Activated CD8-positive, alpha-beta memory T cell treated with anti-CD3 and anti-CD28 coated beads for 36 hours (primary cell): ENCODE measurements around the gene SEMA3D. TPM values are rescaled to one million over a fixed set of nuclear protein-coding genes. Genes with fewer than 3 reads are reported as not detected.

Experiments used
- CTCF ChIA-PET: fragments of 350-600 bp; sonication (Branson Sonifier 250); formaldehyde crosslinking; loops from one replicate; lab custom pipeline; 2021; ENCODE audit warnings: antibody characterized with exemption; lab: Charles Lee
- POLR2A ChIA-PET: fragments of 350-600 bp; sonication (Branson Sonifier 250); formaldehyde crosslinking; loops from one replicate; lab custom pipeline; 2021; ENCODE audit warnings: antibody characterized with exemption; lab: Charles Lee
- total RNA-seq, 2 experiments: library from RNA; stranded (reverse); gene quantifications; one replicate each; pipeline ENCODE4 v1.2.3, GENCODE V29; 2021

Gene SEMA3D
- total RNA-seq, 2 experiments from 2014 or later: not detected

DNA sequence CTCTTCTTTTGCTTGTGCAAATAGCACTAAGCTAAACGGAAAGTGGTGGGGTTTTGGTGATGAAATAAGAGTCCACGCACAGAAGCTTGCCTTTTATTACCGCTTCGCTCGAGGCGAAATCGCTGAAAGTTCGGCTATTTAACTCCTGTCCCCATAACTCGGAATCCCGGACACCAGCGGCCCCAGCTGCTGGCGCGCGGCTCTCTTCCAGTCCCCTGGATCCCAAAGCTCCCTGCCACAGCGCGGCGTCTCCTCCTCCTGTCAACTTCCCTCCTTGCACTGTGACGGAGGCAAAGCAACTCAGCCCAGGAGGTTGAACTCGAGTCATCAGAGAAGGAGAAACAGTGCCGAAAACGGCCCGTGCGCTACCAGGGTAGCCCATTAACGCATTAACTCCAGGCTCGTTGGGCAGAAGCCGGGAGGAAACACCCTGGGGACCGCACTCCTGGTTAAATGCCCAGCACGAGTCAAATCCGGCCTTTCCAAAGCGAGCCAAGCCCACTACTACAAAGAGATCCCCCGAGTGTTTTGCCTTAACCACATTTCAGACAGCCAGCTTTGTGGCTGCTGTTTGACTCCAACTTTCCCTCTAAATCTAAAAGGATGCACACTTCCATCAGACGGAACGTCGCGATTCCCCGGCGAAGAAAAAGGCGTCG is 1.3 kb downstream of the SEMA3D start:
- ChIA-PET CTCF (no interaction called here), POLR2A (no interaction called here)

DNA sequence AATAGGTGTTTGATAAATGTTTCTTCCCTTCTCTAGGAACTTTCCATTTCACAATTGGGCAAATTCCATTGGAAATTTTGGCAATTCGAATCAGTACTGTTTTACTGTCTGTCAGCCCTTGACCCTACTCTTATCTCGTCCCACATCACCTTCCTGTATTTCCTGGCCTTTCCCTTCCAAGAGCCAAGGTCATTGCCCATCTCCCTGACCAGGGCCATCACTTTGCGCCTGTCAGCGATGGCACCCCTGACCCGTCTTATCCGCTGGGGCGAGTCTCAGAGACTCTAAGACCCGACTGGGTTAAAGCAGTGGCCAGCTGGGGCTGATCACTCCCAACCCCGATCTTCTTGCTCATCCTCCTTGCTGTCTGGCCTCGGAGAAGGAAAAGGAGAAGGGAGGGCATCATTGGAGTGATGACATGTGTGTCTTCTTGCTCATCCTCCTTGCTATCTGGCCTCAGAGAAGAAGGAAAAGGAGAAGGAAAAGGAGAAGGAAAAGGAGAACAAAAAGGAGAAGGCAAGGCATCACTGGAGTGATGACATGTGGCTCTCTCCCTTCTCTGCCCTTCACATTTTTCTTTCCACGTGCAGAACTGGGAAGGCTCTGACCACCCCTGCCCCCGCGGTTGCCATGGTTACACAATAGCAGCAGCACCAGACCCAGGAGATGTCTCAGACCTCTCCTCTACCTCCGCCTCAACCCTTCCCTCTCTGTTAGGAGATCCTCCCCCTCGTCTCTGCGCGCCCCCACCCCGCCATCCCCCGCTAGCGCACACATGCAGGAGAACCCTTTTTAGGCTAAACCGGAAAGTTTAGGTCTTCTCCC is 2.0 kb downstream of the SEMA3D start:
- ChIA-PET POLR2A (no interaction called here), CTCF (no interaction called here)

DNA sequence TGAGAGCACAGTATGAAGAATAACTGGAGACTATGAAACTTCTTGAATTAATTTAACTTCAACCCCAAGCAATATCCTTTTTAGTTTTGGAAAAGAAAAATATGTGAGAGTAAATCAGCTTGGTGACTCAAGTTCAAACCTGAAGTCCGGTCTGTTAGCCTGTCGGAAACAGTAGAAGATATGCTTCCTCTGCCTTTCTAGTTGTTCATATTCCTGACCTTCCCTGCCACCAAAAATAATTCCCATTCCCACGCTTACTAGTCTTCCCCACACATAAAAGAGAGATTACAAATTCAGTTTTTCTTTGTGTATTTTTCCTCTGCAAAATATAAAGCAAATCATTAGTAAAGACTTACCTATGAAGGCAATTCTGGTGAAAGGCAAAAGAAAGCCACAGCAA is 3.6 kb downstream of the SEMA3D start:
- POLR2A ChIA-PET: no interaction called here
- CTCF ChIA-PET: no interaction called here

DNA sequence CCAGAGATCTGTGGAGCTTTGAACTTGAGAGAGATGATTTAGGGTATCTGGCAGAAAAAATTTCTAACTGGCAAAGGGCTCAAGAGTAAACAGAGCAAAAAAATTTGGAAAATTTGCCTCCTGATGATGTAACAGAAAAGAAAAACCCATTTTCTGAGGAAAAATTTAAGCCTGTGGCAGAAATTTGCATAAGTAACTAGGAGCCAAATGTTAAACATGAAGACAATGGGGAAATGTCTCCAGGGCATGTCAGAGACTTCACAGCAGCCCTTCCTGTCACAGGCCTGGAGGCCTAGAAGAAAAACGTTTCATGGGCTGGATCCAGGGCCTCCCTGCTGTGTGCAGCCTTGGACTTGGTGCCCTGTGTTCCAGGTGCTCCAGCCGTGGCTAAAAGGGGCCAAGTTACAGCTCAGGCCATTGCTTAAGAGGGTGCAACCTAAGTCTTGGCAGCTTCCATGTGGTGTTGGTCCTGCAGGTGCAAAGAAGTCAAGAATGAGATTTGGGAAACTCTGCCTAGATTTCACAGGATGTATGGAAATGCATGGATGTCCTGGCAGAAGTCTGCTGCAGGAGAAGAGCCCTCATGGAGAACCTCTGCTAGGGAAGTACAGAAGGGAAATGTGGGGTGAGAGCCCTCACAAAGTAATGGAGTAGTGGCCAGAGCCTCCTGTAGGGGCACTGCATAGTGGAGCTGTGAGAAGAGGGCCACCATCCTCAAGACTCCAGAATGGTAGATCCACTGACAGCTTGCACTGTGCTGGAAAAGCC is 8.1 kb downstream of the SEMA3D start:
- POLR2A ChIA-PET: no interaction called here
- CTCF ChIA-PET: no interaction called here

DNA sequence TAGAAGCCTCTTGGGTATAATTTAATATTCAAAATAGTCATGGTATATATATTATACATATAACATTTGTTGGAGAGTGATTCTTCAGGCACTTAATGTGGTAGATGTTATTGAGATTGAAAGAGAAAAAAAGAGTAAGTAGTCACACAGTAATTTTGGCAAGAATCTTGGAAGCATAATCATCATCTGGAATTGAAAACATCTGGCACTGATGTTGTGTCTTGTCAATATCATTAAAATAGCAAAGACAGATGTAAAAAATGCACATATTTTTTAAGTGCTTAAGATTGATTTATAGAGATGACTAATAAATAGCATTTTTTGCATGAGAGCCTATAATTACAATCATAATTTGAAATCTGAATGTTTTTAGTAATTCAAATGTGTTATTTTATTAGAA is 9.5 kb downstream of the SEMA3D start:
- POLR2A ChIA-PET: no interaction called here
- CTCF ChIA-PET: no interaction called here

DNA sequence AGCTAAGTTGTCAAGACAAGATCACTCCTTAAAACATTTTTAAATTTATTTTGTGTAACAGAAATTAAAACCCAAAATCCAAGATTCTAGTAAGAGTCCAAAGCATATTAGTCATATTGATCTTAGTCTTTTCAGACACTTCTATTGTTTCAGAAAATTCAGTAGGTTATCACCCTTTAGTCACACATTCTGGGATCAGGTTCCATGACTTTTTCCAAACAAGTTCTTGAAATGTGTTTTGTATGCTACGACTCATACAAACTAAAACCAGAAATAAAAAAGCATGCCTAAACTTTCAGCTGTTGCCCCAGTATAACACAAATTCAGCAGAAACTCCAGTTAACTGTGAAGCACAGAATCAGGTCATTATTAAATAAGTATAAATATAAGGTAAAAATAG is 10.7 kb downstream of the SEMA3D start:
- ChIA-PET CTCF (no interaction called here), POLR2A (no interaction called here)

DNA sequence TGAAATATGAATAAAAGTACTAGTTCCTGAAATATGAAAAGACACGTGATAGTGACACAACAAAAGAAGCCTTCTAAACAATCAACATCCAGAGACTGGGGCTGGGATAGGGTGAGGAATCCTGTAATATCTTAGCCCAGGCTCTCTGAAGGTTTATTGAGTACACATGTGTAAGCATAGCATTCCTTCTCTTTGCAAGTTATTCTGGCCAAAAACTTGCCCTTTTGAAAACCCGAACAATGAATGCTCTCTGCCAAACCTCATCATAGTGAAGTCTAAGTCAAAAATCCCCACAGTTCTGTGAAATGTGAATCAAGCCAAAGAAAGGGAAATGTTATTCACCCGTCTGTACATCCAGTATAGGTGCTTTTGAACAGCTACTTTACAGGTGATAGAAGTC is 11.6 kb downstream of the SEMA3D start:
- ChIA-PET CTCF (no interaction called here), POLR2A (no interaction called here)

DNA sequence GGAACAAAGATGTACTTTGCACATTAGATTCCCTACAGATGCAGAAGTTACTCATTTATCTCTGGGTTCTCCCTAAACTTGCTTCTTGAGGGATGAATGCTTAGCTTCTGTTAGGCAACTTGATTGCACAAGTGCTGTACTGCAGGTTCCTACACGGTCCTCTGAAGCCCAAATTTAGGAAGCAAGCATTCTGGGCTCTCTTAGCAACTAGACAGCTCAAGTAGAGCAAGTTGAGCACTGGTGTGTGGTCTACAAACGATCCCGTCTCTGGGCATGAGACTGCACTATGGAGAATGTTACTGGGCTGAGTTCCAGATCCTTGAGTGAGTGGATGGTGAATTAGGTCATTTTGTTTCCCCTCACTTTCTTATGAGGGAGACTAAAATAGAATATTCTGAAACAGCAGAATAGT is 14.3 kb downstream of the SEMA3D start:
- CTCF ChIA-PET: no interaction called here
- POLR2A ChIA-PET: no interaction called here

DNA sequence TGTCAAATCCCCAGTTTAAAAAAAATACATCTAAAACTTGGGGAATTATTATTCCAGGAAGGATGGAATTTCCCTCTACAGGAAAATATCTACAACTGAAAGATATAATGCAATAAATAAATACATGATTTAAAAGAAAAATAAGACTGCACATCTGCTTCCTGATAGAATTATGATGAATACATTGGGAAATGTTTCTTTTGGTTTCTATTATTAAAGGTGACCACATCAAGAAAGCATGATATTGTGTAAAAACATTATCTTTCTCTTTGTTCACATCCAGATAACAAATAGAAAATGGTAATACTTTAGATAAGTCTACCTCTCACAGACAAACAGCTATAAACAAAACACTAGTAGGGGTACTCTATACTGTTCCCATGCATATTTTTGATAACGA is 19.2 kb downstream of the SEMA3D start:
- CTCF ChIA-PET: no interaction called here

DNA sequence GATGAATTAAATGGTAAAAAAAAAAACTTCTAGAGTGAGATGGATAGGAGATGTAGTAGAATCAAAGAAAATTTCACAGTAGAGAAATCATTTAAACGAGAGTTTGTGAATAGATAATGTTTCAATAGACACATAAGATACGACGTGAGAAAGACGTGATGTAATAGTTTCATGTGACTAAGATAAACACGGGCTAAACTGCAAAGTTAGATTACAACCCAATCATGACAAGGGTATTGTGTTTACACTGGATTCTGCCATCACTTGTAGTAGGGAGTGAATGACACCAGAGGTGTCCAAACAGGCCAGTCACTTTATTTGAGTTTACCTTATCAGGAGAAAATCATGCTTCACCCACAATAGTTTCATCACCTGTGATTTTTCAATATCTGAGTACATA is 21.6 kb downstream of the SEMA3D start:
- ChIA-PET POLR2A (no interaction called here), CTCF (no interaction called here)

More for the DNA sequence above, 19.2 kb downstream of the SEMA3D start:
- POLR2A ChIA-PET: no interaction called here

DNA sequence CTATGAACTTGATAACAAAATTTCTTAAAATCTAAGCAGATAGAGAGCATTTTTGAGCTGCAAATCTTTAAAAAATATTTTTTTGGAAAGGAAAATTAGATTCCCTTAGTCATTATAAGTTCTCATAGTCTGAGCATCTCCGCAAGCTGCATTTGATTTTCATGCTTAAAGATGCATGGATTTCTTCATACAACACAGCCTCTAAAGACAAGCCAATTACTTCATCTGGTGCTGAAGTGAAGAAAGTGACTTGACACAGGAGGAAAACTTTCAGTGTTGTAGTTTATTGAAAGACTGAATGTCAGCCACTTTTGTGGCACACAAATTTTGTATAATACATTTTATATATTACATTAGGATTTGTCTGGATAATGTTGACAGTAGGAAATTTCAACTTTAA is 22.5 kb downstream of the SEMA3D start:
- ChIA-PET POLR2A (no interaction called here), CTCF (no interaction called here)

DNA sequence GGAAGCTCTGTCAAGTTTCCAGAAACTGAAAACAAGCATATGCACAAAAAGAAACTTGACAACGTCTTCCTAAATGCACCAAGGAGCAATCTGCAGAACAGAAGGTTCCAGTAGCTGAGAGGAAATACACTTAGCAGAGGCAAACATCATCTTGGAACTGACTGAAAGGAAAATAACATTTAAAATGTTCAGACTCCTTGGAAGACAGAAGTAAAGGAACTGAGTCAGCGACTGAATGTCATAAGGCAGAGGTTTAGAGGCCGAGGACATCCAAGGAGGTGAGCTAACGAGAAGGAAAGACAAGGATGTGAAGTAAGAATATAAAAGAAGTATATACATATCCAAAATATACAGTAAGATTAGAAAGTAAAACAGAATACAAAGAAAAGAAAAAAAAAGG is 24.1 kb downstream of the SEMA3D start:
- CTCF ChIA-PET: no interaction called here
- POLR2A ChIA-PET: no interaction called here

DNA sequence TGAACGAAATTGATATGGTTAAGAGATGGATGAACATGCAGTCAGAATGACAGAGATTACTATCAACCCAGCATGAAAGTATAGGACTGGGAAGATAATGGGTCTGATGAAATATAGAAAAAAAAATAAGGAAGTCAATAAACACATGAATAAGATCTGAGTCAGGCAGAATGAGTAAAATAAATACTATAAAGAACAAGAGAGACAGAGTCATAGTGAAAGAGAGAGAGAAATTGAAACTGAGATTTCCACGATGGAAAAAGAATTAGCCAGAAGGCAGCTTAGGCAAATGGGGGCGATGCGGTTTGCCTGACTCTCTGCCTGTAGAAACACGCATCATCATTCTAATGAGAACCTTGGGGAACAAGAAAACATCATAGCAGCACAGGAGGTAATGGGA is 26.6 kb downstream of the SEMA3D start:
- ChIA-PET POLR2A (interaction anchor here (0.6 kb wide), 1 partner anchor 34 kb away, joined by 6 read pairs; no protein-coding TSS in a partner anchor), CTCF (no interaction called here)

DNA sequence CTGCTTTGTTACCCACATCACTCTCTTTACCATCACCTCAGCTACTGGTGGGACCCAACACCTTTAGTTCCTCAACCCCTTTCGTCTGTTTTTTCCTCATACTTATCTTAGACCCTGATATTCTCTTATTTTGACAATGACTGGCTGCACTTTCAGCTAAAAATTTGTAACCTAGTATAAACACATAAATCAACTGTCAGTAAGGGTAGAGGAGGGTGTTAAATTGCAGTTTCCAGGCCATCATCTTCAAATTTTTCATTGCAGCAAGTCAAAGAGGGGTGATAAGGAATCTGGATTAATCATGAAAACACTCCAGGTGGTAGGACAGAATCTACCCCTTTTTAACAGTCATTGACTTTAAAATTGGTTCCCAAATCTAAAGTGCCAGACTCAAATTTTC is 27.9 kb downstream of the SEMA3D start:
- CTCF ChIA-PET: no interaction called here
- POLR2A ChIA-PET: no interaction called here

DNA sequence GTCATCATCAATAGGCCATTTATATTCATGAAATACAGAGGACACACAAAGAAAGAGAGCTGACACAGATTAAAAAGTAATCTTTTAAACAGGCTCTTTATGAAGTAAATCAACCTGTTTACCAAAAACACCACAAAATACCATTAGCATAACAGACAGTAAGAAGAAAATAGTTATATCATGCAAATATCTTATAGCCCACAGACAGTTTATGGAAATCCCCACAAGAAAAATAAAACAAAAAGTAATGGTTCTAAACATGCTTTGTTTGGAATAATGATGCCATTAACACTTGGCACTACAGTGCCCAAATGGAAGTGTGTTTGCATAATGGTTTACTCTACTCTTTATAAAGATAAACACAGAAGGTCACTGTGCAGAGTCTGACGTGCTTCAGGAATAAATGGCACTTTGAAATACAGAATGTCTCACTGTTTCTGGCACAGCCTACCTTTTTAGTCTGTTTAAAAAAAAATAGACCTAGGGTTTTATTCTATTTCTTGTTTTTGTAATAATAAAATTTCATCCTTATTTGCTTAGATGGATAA is 30.1 kb downstream of the SEMA3D start:
- POLR2A ChIA-PET: no interaction called here
- CTCF ChIA-PET: no interaction called here

DNA sequence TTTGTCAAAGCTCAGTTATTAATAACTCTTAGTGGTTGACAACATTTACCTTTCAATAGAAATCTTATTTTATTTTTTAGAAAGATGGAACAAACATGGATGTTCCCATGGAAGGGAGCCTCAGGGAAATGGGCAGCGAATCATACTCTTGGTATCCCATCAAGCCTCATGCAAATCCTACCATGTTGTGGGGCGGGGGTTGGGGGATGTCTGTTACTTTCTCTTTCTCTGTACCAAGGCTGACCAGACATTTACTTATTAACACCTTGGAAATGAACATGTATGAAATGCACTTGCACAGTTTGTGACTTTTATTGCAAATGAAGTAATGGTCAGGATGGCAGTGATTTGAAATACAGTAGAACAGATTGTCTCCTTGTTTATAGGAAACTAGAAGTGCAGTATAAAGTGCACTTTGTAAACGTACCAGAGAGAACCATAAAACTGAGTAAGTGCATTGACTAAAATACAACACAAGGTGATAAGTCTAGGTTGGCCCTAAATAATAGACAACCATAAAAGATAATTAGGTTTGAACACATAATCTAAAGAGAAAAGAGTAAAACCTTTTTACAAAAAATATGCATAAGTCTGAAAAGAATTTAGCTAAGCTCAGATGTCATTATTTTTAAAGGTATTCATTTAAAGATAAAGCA is 32.4 kb downstream of the SEMA3D start:
- POLR2A ChIA-PET: no interaction called here
- CTCF ChIA-PET: no interaction called here

DNA sequence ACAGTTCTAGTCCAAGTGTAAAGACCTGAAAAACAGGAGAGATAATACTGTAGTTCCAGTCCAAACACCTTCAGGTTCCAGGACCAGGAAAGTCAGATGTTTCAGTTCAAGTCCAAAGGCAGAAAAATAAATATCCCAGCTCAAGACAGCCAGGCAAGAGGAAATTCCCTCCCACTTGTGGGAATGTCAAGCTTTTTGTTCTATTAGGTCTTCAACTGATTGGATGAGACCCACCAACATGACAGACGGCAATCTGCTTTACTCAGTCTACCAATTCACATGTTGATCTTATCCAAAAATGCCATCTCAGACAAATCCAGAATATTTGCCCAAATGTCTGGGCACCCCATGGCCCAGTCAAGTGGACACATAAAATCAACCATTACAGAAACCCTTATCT is 33.1 kb downstream of the SEMA3D start:
- CTCF ChIA-PET: no interaction called here
- POLR2A ChIA-PET: no interaction called here

DNA sequence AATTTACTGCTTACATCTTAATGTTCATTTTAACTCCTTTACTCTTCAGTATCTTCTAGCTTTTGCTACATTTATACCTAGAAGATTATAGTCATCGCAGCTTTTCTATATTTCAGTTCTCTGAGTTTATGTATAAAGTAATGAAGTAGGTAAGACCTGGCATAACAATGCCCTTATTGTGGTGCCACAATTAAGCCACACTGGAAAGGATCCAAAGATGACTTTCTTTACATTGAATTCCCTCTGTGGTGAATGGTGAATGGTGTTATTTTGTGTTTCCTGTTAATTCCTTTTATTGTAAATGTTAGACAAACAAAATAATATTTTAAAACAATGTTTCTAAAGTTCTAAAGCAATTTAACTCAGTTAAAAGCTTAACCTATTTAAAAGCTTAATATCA is 36.2 kb downstream of the SEMA3D start:
- ChIA-PET CTCF (no interaction called here), POLR2A (no interaction called here)

DNA sequence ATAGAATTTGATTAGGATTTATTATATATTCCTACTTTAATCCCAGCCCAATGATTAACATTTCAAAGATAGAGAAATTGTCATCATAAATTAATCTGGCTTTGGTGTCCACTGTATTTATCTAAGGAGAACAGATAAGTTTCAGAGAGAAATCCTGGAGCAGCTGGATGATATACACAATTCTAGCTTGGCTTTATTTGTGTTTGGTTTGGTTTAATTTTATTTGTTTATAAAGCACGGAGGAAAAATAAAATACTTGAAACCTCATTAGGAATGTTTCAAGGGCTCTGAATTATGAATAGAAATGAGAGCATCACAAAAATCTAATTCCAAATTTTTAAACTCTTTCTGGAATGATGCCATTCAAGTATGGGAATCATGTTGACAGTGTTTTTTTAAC is 42.1 kb downstream of the SEMA3D start:
- ChIA-PET POLR2A (no interaction called here), CTCF (no interaction called here)

DNA sequence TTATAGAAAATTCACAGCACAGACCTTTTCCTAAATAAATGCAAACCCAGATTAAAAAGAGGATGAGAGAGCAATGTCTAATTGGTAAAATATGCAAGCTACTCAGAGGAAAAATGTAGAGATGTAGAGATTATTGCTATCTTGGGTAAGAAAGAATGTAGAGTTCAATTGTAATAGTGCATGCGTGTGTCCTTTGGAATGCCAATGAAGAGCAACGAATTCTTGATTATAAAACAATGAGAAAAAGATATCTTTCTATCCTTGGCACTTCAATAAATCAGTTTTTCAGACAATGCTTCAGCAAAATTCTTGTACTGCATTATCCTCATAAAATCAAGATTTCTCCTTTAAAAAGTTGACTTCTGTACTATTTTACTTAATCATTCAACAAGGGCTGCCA is 50.9 kb downstream of the SEMA3D start:
- CTCF ChIA-PET: no interaction called here
- POLR2A ChIA-PET: no interaction called here
